GM15510 (cell line): ENCODE measurements around the gene BORA.

Source experiments
- POLR2A ChIP-seq: IDR thresholded peaks from 3 replicates; pipeline ENCODE4 v1.6.1; 2011; ENCODE audit warnings: borderline replicate concordance; ENCODE audit not compliant: insufficient read length; ENCODE audit errors: extremely low read depth

Gene BORA

DNA sequence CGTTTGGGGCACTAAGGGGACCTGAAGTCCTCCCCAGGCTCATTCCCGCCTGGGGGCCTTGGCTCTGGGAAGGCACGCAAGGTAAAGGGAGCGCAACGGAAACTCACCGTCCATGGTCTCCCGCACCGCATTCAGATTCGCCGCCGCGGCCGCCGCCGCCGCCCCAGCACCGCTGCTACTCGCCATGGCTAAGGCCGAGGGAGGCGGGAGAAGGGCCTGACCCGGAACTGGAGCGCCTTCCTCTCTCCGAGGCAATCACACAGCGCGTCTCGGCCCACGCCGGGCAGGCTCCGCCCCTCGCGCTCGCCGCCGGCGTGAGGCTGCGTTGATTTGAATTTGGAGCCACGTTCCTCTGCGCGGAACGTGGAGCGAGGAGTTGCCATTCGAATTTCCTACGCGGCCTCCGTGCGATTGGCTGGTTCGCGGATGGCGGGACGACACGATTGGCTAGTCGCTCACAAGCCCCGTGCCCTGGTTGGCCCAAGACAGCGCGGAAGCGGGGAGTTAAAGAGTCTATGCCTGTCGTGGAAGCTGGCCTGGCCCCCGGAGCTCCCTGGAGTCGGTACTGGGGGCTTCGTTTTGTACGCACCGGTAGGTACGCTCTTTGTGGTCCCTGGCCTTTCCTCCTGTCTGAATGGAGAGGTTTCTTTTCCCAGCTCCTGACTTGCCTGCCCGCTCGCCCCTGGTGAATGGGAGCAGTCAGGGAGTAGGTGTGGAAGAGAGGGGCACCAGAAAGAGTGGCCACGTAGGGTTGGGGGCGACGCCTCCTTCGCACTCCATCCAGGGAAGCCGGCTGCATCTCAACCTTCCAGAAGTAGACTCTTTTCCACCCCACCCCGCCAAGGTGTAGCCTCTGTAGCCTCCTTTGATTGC is at the start of gene BORA, which contains the start of gene MZT1:
TSS of gene BORA (plus strand) at position 507 of the 873 bp plus-strand sequence. CDS start 1,018 bp downstream, outside the sequence.
TSS of gene MZT1 (minus strand) at position 213 of the 873 bp plus-strand sequence. CDS start at position 186, 27 bp downstream.
- peak; percentile 73 for TF ChIP-seq POLR2A

DNA sequence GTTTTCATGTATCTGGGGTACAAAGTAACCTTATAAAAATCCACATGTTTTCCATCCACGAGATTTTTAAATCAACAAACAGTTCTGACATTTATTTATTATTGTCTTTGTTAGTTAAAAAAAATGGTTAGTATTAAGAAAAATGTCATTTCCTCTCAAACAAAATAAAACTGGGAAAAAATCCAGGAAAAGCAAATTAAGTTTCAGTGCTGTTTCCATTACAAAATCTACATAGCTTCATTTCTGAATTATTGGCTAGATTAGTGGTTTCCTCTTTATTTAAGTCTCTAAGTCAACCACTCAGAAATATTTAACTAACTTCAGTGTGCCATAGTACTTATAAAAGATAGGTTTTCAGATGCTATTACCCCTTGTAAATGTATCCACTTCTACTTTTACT is 49.4 kb upstream of the BORA start:
- no peak for TF ChIP-seq POLR2A

DNA sequence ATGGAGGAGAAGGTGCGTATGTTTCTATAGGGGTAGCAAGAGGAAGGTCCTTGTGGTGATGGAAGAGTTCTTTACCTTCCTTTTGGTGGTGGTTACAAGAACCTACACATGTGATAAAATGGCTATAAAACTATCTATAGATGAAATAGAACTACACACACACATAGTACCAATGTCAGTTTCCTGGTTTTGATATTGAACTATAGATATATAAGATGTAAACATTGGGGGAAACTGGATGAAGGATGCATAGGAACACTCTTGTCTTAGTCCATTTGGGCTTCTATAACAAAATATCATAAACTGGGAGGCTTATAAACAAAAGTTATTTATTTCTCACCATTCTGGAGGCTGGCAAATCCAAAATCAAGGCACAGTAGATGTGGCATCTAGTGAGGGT is 47.4 kb upstream of the BORA start:
- no peak for TF ChIP-seq POLR2A

DNA sequence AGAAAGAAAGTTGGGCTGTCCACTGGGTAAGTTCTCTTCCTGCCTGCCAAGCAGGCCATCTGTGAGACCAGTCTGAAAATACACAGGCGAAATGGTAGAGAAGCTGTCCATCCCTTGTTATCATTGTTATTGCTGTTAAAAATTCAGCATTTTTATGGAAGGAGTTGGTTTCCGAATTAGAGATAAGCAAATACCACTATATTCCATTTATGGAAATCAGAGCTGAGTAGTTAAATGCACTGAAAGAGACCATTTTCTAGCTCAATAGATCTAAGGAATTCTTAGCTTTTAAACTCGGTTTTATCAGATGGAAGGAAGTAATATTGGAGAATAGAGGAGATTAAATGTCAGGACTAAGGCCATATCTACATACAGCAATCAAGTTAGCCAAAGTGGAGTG is 41.0 kb upstream of the BORA start:
- no peak for TF ChIP-seq POLR2A

DNA sequence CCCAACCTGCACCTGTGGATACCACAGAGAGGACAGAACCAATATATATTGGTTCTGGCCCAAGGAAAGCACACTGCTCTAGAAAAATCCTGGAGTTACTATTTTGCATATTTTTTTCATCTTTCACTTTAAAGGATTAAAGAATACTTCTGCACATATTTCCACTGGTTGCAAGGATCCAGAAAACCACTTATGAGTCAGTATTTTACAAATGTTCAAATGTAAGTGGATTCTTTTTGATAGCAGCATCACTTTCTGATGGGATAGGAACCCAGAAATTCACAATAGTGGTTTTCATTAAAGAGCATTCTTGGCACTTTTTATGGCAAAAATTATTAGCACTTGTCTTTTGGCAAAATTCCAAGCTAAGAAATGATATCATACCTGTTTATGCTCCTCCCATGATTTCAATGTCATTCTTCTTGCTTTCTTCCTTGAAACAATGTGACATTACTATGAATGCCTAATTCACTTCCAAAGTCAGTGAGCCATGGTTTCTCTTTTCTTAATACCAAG is 38.5 kb upstream of the BORA start:
- no peak for TF ChIP-seq POLR2A

DNA sequence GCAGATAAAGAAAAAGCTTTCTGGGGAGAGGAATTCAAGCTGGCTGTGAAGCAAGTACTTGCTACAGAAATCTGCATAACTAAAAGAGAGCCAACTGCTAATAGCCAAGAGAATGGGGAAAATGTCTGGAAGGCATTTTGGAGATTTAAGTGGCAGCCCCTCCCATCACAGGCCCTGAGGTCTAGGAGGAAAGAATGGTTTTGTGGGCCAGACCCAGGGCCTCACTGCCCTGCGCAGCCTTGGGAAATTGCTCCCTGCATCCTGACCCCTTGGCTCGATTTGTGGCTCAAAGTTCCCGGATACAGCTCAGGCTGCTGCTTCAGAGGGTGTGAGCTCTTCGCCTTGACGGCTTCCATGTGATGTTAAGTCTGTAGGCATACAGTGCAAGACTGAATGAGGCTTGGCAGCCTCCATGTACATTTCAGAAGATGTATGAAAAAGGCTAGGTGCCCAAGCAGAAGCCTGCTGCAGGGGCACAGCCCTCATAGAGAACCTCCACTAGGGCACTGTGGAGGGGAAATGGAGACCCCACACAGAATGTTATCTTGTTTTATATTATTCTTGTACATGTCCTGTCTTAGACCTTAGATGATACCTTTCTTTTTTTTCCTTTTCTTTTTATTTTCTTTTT is 34.7 kb upstream of the BORA start:
- TF ChIP-seq POLR2A: no peak

DNA sequence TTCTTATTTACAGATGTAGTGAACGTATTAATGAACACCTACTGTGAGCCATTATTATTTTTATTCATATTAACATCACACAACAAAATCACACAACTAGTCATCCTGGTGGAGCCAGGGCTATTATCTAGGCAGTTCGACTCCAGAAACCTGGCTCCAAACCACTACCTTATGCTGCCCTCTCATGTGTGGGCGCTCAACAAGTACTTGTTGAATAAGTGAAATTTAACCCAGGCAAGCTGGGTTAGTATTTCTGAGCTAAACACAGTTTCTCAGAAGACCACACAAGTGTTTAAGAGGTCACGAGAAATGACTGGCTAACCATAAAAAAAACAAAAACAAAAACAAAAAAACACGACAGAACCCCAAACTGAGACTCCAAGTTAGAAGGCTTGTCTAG is 33.9 kb upstream of the BORA start:
- TF ChIP-seq POLR2A: no peak

DNA sequence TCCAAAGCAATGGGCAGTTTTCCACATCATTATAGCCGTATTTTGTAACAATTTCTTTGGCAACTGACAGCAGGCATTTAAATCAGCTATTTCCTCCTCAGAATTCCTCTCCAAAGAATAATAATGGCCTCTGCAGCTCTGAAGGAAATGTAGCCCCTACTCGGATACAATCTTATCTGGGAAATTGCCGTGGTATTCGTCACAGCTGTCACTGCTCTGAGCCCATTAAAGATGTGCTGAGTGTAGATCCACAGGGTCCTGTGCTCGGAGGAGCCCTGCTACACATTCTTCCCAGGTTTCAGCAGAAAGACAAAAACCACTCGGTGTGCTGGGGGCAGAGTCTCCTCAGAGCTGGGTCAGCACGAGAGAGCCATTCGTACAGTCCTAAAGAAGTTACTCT is 33.4 kb upstream of the BORA start:
- no peak for TF ChIP-seq POLR2A

DNA sequence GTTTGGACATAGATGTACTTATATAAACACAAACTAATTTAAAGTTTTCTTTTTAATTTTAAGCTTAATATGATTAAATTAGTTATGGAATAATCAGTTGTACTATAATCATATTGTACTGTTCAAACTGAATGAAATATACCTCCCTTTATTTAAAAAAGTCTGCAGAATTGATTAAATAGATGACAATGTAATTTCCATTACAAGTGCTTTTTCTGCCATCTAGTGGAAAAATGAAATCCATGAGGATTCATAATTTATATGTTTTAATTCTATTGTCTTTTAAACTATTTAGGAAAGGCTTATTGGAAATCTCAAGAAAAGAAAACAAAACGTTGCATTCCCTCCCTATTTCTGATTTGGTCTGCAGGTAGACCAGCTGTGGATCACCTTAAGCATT is 31.1 kb upstream of the BORA start:
- no peak for TF ChIP-seq POLR2A

DNA sequence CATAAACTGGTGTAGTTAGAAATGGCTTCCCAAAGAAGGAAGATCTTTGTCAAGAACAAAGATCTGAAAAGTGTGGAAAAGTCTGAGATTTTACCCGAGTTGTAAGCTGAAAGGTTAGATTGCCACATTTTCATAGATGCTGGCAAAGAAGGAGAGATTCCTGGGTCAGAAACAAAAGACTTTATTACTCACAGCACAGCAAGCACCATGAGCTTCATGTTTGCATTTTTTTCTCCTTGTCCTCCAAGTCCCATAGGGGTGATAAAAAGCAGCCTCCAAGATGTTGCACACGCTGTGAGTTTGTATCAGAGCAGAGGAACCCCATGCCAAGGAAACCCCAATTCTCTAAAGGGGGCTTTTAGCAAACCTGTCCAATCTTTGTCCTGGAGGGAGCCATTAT is 29.6 kb upstream of the BORA start:
- no peak for TF ChIP-seq POLR2A

DNA sequence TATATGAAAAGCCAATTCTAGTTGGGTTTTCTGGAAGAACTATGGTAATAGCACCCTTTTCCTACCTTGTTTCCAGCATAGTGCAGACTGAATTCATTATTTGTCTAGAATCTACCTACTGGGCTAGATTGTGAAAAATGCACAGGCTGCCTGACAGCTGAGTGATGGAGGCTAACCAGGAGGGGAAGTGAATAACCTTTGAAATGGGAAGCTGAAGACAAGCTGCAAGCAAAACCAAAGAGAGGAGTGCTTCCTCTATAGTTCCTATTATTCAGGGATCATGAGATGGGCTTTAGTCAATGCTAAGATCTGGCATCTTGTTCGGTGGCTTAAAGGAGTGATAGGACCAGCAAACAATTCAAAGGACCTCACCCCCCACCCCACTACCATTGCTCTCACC is 27.2 kb upstream of the BORA start:
- no peak for TF ChIP-seq POLR2A

DNA sequence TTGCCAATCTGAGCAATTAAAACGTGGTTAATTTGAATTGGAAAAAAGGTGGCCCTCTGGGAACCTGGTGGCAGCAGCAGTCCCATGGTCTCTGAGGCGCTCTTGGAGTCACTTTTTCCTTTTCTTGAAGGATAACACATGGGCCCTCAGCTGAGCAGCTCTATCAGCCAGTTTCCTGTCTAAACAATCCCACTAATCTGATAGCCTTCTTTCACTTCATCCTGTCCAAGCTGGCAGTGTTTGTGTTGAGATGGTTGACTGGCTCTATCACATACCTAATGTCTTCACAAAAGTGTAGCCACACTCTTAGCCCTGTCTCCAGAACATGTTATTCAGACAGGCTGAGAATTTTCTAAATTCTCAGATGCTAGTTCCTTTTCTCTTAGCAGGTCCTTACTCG is 10.9 kb upstream of the BORA start:
- no peak for TF ChIP-seq POLR2A

DNA sequence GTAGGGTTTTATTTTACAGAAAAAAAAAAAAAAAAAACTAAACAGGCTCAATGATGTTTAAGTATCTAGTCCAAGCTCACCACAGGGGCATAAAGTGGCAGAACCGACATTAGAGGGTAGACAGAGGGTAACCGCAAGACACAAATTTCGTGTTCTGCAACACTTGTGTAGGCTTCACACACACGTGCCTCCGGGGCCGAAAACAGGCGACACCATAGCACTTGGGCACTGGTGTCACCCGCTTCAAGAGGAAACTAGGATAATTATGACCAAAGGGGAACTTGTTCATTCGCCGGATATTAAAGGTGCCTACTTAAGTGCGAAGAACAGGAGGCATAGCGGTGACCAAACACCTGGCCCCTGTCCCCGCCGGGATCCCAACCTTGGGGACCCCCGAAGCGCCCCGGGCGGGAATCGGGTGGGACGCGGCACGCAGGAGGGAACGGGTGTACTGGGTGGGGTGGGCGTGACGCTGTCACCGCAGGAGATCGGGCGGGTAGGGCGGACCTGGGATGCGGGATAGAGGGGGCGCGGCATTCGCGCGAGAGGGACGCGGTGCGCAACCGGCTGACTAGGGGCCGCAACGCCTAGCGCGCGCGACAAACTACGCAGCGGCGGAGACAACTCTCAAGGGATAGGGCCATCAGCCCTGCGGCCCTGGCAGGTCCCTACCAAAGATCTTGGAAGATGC is 852 bp upstream of the BORA start:
- no peak for TF ChIP-seq POLR2A

DNA sequence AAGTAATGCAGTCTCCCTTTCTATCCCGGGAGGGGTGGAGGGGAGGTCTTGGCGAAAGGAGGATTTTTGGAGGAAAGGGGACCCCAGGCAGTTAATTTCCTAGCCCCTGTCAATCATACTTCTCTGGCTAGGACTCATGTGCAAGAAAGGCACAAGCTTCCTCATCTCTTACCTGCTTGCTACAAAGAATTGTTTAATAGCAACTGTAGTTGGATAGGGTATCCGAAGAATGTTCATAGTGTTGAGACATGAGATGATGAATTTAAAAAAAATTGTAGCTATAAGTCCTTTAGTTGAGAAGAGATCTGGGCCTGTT is 525 bp downstream of the BORA start:
- no peak for TF ChIP-seq POLR2A

DNA sequence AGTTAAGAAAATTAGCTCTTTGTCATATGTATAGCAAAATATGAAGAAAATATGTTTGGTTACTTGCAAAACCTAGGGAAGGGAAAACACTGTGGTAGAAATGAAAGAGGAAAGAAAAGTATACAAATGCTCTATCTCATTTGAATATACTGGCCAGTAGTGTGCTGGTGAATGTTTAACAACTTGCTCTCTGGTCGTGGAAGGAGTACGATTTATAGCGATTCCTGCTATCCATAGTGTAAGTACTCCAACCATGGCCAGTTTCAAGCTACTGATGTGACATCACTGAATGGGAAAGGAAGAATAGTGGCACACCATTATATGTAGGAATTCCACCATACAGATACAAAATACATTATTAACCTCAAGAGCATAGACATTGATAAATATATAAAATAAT is 9.3 kb downstream of the BORA start:
- TF ChIP-seq POLR2A: no peak

DNA sequence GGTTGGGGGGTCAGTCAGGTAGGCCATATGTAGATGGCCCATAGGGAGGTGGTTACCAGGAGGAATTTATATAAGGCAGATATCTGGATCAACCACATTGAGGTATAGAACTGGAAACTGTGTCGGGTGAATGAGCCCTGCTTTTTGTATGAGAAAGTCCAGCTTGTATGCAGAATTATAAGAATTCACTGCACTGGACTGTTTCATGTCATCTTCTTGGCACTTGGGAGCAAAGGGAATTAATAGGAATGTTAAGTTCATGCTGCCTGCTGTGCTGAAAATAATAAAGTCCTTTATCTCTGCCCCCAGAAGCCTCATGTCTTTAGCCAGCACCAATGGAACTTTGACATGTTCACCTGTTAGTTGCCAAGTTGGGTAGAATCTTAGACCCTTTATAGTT is 12.3 kb downstream of the BORA start:
- TF ChIP-seq POLR2A: no peak

DNA sequence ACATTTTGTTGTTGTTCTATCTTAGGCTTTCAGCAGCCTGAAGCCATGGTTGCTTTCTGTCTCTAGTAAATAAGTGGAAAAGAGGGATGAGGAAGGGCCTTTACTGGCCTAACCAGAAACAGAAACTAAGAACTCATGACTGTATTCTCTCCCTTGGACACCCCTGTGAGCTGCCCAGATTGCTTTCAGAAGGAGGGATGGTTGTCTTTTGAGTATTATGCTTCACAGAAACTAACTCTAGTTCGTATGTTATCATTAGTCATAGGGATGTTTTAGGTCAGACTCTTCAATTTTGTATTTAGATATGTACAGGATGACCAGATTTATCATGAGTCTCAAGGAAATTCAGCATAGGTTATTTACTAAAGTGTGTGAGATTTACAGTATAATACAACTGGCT is 17.5 kb downstream of the BORA start:
- no peak for TF ChIP-seq POLR2A

DNA sequence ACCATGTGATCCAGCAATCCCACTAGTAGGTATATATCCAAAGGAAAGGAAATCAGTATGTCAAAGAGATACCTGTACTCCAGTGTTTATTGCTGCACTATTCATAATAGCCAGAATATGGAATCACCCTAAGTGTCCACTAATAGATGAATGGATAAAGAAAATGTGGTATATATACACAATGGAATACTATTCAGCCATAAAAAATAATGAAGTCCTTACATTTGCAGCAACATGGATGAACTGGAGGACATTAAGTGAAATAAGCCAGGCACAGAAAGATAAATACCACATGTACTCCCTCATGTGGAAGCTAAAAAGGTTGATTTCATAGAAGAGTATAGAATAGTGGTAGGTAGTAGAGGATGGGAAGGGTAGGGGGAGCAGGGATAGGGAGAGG is 23.5 kb downstream of the BORA start:
- no peak for TF ChIP-seq POLR2A
